ENCODE data around the gene ANKRD11. TPM values are rescaled to one million over a fixed set of nuclear protein-coding genes. Genes with fewer than 3 reads are reported as not detected.

Gene ANKRD11
- total and polyA plus RNA-seq, 2 donors (not counting 3 experiments of a cell fraction or from before 2014, with no cell fraction given), result 55.8 to 191 TPM

- intact Hi-C loops (cut with micrococcal nuclease), result no loop called here
- dilution Hi-C loops (cut with MboI; ENCODE audit: extremely low pct_ligation_motif_present, low sequenced_read_pairs), result no loop called here
- no peaks in the 10 kb centered on the region for H4K20me1 ChIP-seq (replicated peaks; ENCODE audit: control insufficient read depth, extremely low read depth, insufficient read depth, low read length)
- no peak overlapping the region for H3K9ac ChIP-seq (replicated peaks; ENCODE audit: extremely low read depth, insufficient read depth, low read length)
- no peaks in the 10 kb centered on the region for H3K4me1 ChIP-seq (ENCODE audit: control insufficient read depth, extremely low read depth, insufficient read depth, low read length)
- no peak overlapping the region for H3K4me3 ChIP-seq (replicated peaks in 1 of 3; ENCODE audit: insufficient read depth in 1 of 3, low read depth in 1 of 3, low read length in 3 of 3)
- H3K4me2 ChIP-seq (ENCODE audit: insufficient read depth, low read length), result no peak overlapping the region
- BruUV-seq (replicated peaks), result no TSS peak
- no peak overlapping the region for H2AFZ ChIP-seq (ENCODE audit: low read depth, low read length)
- POLR2A ChIA-PET, result no interaction called here
- H3K79me2 ChIP-seq (ENCODE audit: control insufficient read depth, insufficient read depth, low read length), result peaks cover 6% of the 10 kb centered on the region
- H3K9me3 ChIP-seq (replicated peaks; ENCODE audit: control insufficient read depth, insufficient read depth, low read length), result no peaks in the 10 kb centered on the region
- H3K9me1 ChIP-seq (replicated peaks; ENCODE audit: control insufficient read depth, extremely low read depth, insufficient read depth, low read length), result no peaks in the 10 kb centered on the region
- FAIRE-seq (no peak), DNase-seq (ENCODE audit: low read depth, low spot score) (no peak)
- H3K36me3 ChIP-seq (ENCODE audit: control insufficient read depth in 2 of 2, extremely low read depth in 1 of 2, insufficient read depth in 2 of 2, low read length in 2 of 2), result peaks cover 16 to 49% of the 10 kb centered on the region in 2 experiments
- no peaks in the 10 kb centered on the region for H3K27me3 ChIP-seq (ENCODE audit: control insufficient read depth in 2 of 2, insufficient read depth in 2 of 2, low read length in 2 of 2)
- H3K27ac ChIP-seq (ENCODE audit: insufficient read depth, low read depth, low read length), result no peak overlapping the region
- CTCF ChIA-PET, result interaction anchor here (1.8 kb wide), 1 partner anchor 231 kb away, joined by 3 read pairs; no protein-coding TSS in a partner anchor
- TF ChIP-seq JUN (IDR thresholded peaks at IDR 0.05; ENCODE audit: borderline replicate concordance, insufficient read depth, insufficient read length, low read depth), result no peak
- TF ChIP-seq POLR2AphosphoS5 (IDR thresholded peaks at IDR 0.05; ENCODE audit: insufficient read depth, low read depth, low read length), result no peak
- TF ChIP-seq FOS (IDR thresholded peaks at IDR 0.05; ENCODE audit: borderline replicate concordance, insufficient read depth, low read length), result no peak
- TF ChIP-seq POLR2A (IDR thresholded peaks at IDR 0.05; ENCODE audit: low read depth, low read length), result no peak
- TF ChIP-seq MYC (IDR thresholded peaks at IDR 0.05; ENCODE audit: low read depth, low read length), result no peak
- no peak for TF ChIP-seq GATA2 (IDR thresholded peaks at IDR 0.05; ENCODE audit: insufficient read depth, insufficient read length, low read depth, low read length)
- no peak for TF ChIP-seq EZH2 (IDR thresholded peaks at IDR 0.05; ENCODE audit: borderline replicate concordance, low read depth, low read length, severe bottlenecking)
Measured at GRCh38 chr16:89283449-89283848, 206.9 kb downstream of the ANKRD11 start.

GRCh38 chr16:89282523-89282922 lies 207.8 kb downstream of the ANKRD11 start:
- H3K9ac ChIP-seq (replicated peaks; ENCODE audit: extremely low read depth, insufficient read depth, low read length), result no peak overlapping the region
- BruUV-seq (replicated peaks), result no TSS peak
- H3K27me3 ChIP-seq (ENCODE audit: control insufficient read depth in 2 of 2, insufficient read depth in 2 of 2, low read length in 2 of 2), result no peaks in the 10 kb centered on the region
- POLR2A ChIA-PET, result no interaction called here
- H3K4me2 ChIP-seq (ENCODE audit: insufficient read depth, low read length), result no peak overlapping the region
- DNase-seq (ENCODE audit: low read depth, low spot score), result no peak
- no peaks in the 10 kb centered on the region for H4K20me1 ChIP-seq (replicated peaks; ENCODE audit: control insufficient read depth, extremely low read depth, insufficient read depth, low read length)
- dilution Hi-C loops (cut with MboI; ENCODE audit: extremely low pct_ligation_motif_present, low sequenced_read_pairs), result no loop called here
- peaks cover 8% of the 10 kb centered on the region for H3K79me2 ChIP-seq (ENCODE audit: control insufficient read depth, insufficient read depth, low read length)
- H3K9me3 ChIP-seq (replicated peaks; ENCODE audit: control insufficient read depth, insufficient read depth, low read length), result no peaks in the 10 kb centered on the region
- no peak overlapping the region for H2AFZ ChIP-seq (ENCODE audit: low read depth, low read length)
- no peak overlapping the region for H3K4me3 ChIP-seq (replicated peaks in 1 of 3; ENCODE audit: insufficient read depth in 1 of 3, low read depth in 1 of 3, low read length in 3 of 3)
- TF ChIP-seq POLR2AphosphoS5 (IDR thresholded peaks at IDR 0.05; ENCODE audit: insufficient read depth, low read depth, low read length) (no peak), JUN (IDR thresholded peaks at IDR 0.05; ENCODE audit: borderline replicate concordance, insufficient read depth, insufficient read length, low read depth) (no peak), FOS (IDR thresholded peaks at IDR 0.05; ENCODE audit: borderline replicate concordance, insufficient read depth, low read length) (no peak), POLR2A (IDR thresholded peaks at IDR 0.05; ENCODE audit: low read depth, low read length) (no peak), EZH2 (IDR thresholded peaks at IDR 0.05; ENCODE audit: borderline replicate concordance, low read depth, low read length, severe bottlenecking) (no peak), MYC (IDR thresholded peaks at IDR 0.05; ENCODE audit: low read depth, low read length) (no peak), GATA2 (IDR thresholded peaks at IDR 0.05; ENCODE audit: insufficient read depth, insufficient read length, low read depth, low read length) (no peak), MAX (IDR thresholded peaks at IDR 0.05; ENCODE audit: insufficient read depth, insufficient read length) (no peak), CTCF (IDR thresholded peaks at IDR 0.05; ENCODE audit: extremely low read depth in 1 of 2, insufficient read depth in 1 of 2, low read depth in 1 of 2, low read length in 2 of 2) (no peak)
- intact Hi-C loops (cut with micrococcal nuclease), result no loop called here
- H3K4me1 ChIP-seq (ENCODE audit: control insufficient read depth, extremely low read depth, insufficient read depth, low read length), result no peaks in the 10 kb centered on the region
- H3K9me1 ChIP-seq (replicated peaks; ENCODE audit: control insufficient read depth, extremely low read depth, insufficient read depth, low read length), result no peaks in the 10 kb centered on the region
- CTCF ChIA-PET, result no interaction called here
- no peak overlapping the region for H3K27ac ChIP-seq (ENCODE audit: insufficient read depth, low read depth, low read length)
- H3K36me3 ChIP-seq (ENCODE audit: control insufficient read depth in 2 of 2, extremely low read depth in 1 of 2, insufficient read depth in 2 of 2, low read length in 2 of 2), result peaks cover 13 to 45% of the 10 kb centered on the region in 2 experiments
- FAIRE-seq, result no peak
